Forelimb muscle (tissue), 1 donor: ENCODE data around the gene RS1. TPM values are rescaled to one million over a fixed set of nuclear protein-coding genes. Genes with fewer than 3 reads are reported as not detected.

ENCODE experiments used
- DNase-seq: peaks from one replicate; pipeline ENCODE4 v3.0.0-alpha.2; 2013; ENCODE audit warnings: low read depth
- polyA plus RNA-seq: library from polyadenylated mRNA; unstranded; fragments of 120-200 nt; gene quantifications from one replicate; pipeline ENCODE4 v1.2.1, GENCODE V29; 2013; ENCODE audit not compliant: insufficient read length

The RS1 gene
- polyA plus RNA-seq, 1 donor, result not detected

- DNase-seq, result no peak
These were observed 3.7 kb downstream of the RS1 start for GRCh38 chrX:18668071-18668835.

GRCh38 chrX:18666614-18667013, 5.3 kb downstream of the RS1 start:
- DNase-seq, result no peak

GRCh38 chrX:18664947-18665346, 7.0 kb downstream of the RS1 start:
- no peak for DNase-seq

GRCh38 chrX:18661273-18661672, 10.6 kb downstream of the RS1 start:
- DNase-seq, result no peak

GRCh38 chrX:18654875-18655836, 16.8 kb downstream of the RS1 start:
- DNase-seq, result no peak

- DNase-seq, result no peak
These were observed 19.3 kb downstream of the RS1 start for GRCh38 chrX:18652636-18653035.

GRCh38 chrX:18650662-18651061, 21.2 kb downstream of the RS1 start:
- DNase-seq, result no peak

GRCh38 chrX:18649498-18649951, 22.4 kb downstream of the RS1 start:
- no peak for DNase-seq

- DNase-seq, result no peak
These were observed 24.3 kb downstream of the RS1 start for GRCh38 chrX:18647621-18648020.

GRCh38 chrX:18643853-18644252, 28.1 kb downstream of the RS1 start:
- no peak for DNase-seq

GRCh38 chrX:18643243-18643642, 28.7 kb downstream of the RS1 start:
- DNase-seq, result no peak

GRCh38 chrX:18640686-18641085, 31.2 kb downstream of the RS1 start:
- DNase-seq, result no peak

GRCh38 chrX:18639280-18639679, 32.6 kb downstream of the RS1 start:
- DNase-seq, result no peak

GRCh38 chrX:18638398-18638797, 33.5 kb downstream of the RS1 start:
- DNase-seq, result no peak

- DNase-seq, result no peak
These were observed 41.0 kb downstream of the RS1 start for GRCh38 chrX:18630934-18631333.

GRCh38 chrX:18624599-18624998, 47.3 kb downstream of the RS1 start:
- no peak for DNase-seq

GRCh38 chrX:18620349-18620748, 51.6 kb downstream of the RS1 start:
- DNase-seq, result no peak

- no peak for DNase-seq
These were observed 52.6 kb downstream of the RS1 start for GRCh38 chrX:18619288-18619687.

- no peak for DNase-seq
These were observed 54.5 kb downstream of the RS1 start for GRCh38 chrX:18617407-18617750.

GRCh38 chrX:18616688-18617406, 55.1 kb downstream of the RS1 start:
- no peak for DNase-seq

- DNase-seq, result no peak
These were observed 57.8 kb downstream of the RS1 start for GRCh38 chrX:18613930-18614639.

GRCh38 chrX:18607966-18608365, 63.9 kb downstream of the RS1 start:
- DNase-seq, result no peak
